H1 (cell line): ENCODE measurements around the gene LRRC61. TPM values are rescaled to one million over a fixed set of nuclear protein-coding genes. Genes with fewer than 3 reads are reported as not detected.
A peak's percentile ranks its signal among the peaks of the same experiment; 100 is the strongest.

ENCODE experiments used
- CTCF ChIA-PET: fragments of 300-600 bp; sonication (Branson Sonifier 250); formaldehyde crosslinking; loops from one replicate; lab custom pipeline; 2021; ENCODE audit not compliant: partially characterized antibody; lab: Charles Lee
- POLR2A ChIA-PET: fragments of 300-600 bp; sonication (Branson Sonifier 250); formaldehyde crosslinking; loops from one replicate; lab custom pipeline; 2021; ENCODE audit warnings: inconsistent platforms; ENCODE audit not compliant: partially characterized antibody; lab: Charles Lee
- DNase-seq, 2 experiments: peaks; one replicate each; pipeline versions ENCODE4 v3.0.0 to v3.0.0-alpha.2; 2010 to 2022; ENCODE audit warnings: low spot score in 2 of 2, low read depth in 1 of 2, mixed read lengths in 1 of 2
- FAIRE-seq: peaks from 2 replicates; lab custom pipeline; 2011; peaks lifted over from hg19 to GRCh38; lab: Jason Lieb, UNC
- H2AFZ ChIP-seq: 2 replicates; pipeline ENCODE4 v1.8.1; 2012; ENCODE audit warnings: low read length, inconsistent platforms
- H2AK5ac ChIP-seq: 2 replicates; pipeline ENCODE4 v1.6.1; 2013; ENCODE audit warnings: low read depth, low read length
- H2BK120ac ChIP-seq: replicated peaks from 2 replicates; pipeline ENCODE3; 2013; ENCODE audit warnings: low read depth, low read length, inconsistent platforms
- H2BK12ac ChIP-seq: 2 replicates; pipeline ENCODE4 v1.6.1; 2013; ENCODE audit warnings: low read depth, low read length
- H2BK15ac ChIP-seq: 2 replicates; pipeline ENCODE4 v1.6.1; 2013; ENCODE audit warnings: low read length
- H2BK20ac ChIP-seq: 2 replicates; pipeline ENCODE4 v1.6.1; 2013; ENCODE audit warnings: low read length
- H2BK5ac ChIP-seq: 2 replicates; pipeline ENCODE4 v1.6.1; 2013; ENCODE audit warnings: low read depth, low read length
- H3K14ac ChIP-seq: 2 replicates; pipeline ENCODE4 v1.6.1; 2013; ENCODE audit warnings: inconsistent platforms; ENCODE audit not compliant: insufficient read length
- H3K18ac ChIP-seq: 2 replicates; pipeline ENCODE4 v1.6.1; 2013; ENCODE audit warnings: low read length; ENCODE audit errors: extremely low read depth
- H3K23ac ChIP-seq: 2 replicates; pipeline ENCODE4 v1.6.1; 2013; ENCODE audit warnings: inconsistent platforms; ENCODE audit not compliant: insufficient read length
- H3K23me2 ChIP-seq: 2 replicates; pipeline ENCODE4 v1.6.1; 2013; ENCODE audit warnings: low read depth, low read length
- H3K27ac ChIP-seq: 2 replicates; pipeline ENCODE4 v1.6.1; 2011; ENCODE audit warnings: low read depth, low read length, inconsistent platforms
- H3K27me3 ChIP-seq, 4 experiments: replicated peaks in 1 of 4; 1 replicate in 1 of 4; 2 replicates in 3 of 4; pipeline versions ENCODE4 v1.6.1 to v1.8.1; 2011 to 2013; ENCODE audit warnings: low read length in 3 of 4, mild to moderate bottlenecking in 3 of 4, inconsistent platforms in 2 of 4, mixed read lengths in 2 of 4, moderate library complexity in 1 of 4; ENCODE audit not compliant: control insufficient read depth in 3 of 4, insufficient read depth in 3 of 4; ENCODE audit errors: extremely low read depth in 1 of 4
- H3K36me3 ChIP-seq, 4 experiments: 2 replicates each; pipeline versions ENCODE4 v1.6.1 to v1.8.1; 2011 to 2013; ENCODE audit warnings: mild to moderate bottlenecking in 4 of 4, low read length in 3 of 4, moderate library complexity in 2 of 4, control low read depth in 1 of 4, inconsistent platforms in 1 of 4; ENCODE audit not compliant: insufficient read depth in 4 of 4, control insufficient read depth in 2 of 4
- H3K4ac ChIP-seq: replicated peaks from 2 replicates; pipeline ENCODE3; 2013; ENCODE audit warnings: low read length, low read depth, mixed read lengths, inconsistent platforms; ENCODE audit not compliant: insufficient read length
- H3K4me1 ChIP-seq, 4 experiments: replicated peaks in 1 of 4; 1 replicate in 1 of 4; 2 replicates in 3 of 4; pipeline versions ENCODE4 v1.6.1 to v1.8.1; 2011 to 2013; ENCODE audit warnings: low read length in 3 of 4, inconsistent platforms in 2 of 4, mixed read lengths in 1 of 4; ENCODE audit not compliant: insufficient read depth in 4 of 4, control insufficient read depth in 3 of 4
- H3K4me2 ChIP-seq, 2 experiments: 2 replicates each; pipeline versions ENCODE4 v1.6.1 to v1.8.1; 2011 to 2013; ENCODE audit warnings: low read depth in 2 of 2, low read length in 2 of 2, control low read depth in 1 of 2, inconsistent platforms in 1 of 2, mild to moderate bottlenecking in 1 of 2; ENCODE audit not compliant: insufficient read depth in 1 of 2
- H3K4me3 ChIP-seq, 4 experiments: fragments of 200-600, 300-600 bp in 1 of 4; sonication (generic), shearing (Covaris generic), sonication (Bioruptor Twin) in 1 of 4; 2 replicates each; pipeline versions ENCODE4 v1.5.1 to v1.8.1; 2011 to 2016; ENCODE audit warnings: low read length in 4 of 4, low read depth in 3 of 4, control low read depth in 2 of 4, inconsistent platforms in 2 of 4, mild to moderate bottlenecking in 2 of 4, mixed read lengths in 1 of 4, moderate library complexity in 1 of 4; ENCODE audit not compliant: insufficient read depth in 2 of 4; ENCODE audit errors: extremely low read depth in 1 of 4
- H3K56ac ChIP-seq: replicated peaks from 2 replicates; pipeline ENCODE3; 2013; ENCODE audit warnings: low read depth, mild to moderate bottlenecking, mixed read lengths, low read length, inconsistent platforms; ENCODE audit not compliant: insufficient read length
- H3K79me1 ChIP-seq: 2 replicates; pipeline ENCODE4 v1.6.1; 2013; ENCODE audit warnings: low read depth, low read length, control low read depth
- H3K79me2 ChIP-seq, 2 experiments: 2 replicates each; pipeline versions ENCODE4 v1.6.1 to v1.8.1; 2012 to 2013; ENCODE audit warnings: low read length in 2 of 2, mild to moderate bottlenecking in 2 of 2, inconsistent platforms in 1 of 2; ENCODE audit not compliant: insufficient read depth in 2 of 2, control insufficient read depth in 1 of 2
- H3K9ac ChIP-seq, 4 experiments: replicated peaks in 1 of 4; 1 replicate in 1 of 4; 2 replicates in 3 of 4; pipeline versions ENCODE4 v1.6.1 to v1.8.1; 2011 to 2013; ENCODE audit warnings: low read depth in 3 of 4, low read length in 3 of 4, control low read depth in 2 of 4, mild to moderate bottlenecking in 2 of 4, moderate library complexity in 2 of 4, inconsistent platforms in 1 of 4; ENCODE audit errors: extremely low read depth in 1 of 4
- H3K9me3 ChIP-seq, 2 experiments: 2 replicates each; pipeline versions ENCODE4 v1.6.1 to v1.8.1; 2012 to 2013; ENCODE audit warnings: mild to moderate bottlenecking in 2 of 2, moderate library complexity in 2 of 2, control low read depth in 1 of 2, inconsistent platforms in 1 of 2, low read depth in 1 of 2, low read length in 1 of 2, mixed read lengths in 1 of 2; ENCODE audit not compliant: insufficient read depth in 2 of 2
- H4K20me1 ChIP-seq, 2 experiments: replicated peaks in 1 of 2; 2 replicates each; pipeline versions ENCODE3 to v1.8.1; 2011 to 2013; ENCODE audit warnings: inconsistent platforms in 2 of 2, low read length in 2 of 2, mild to moderate bottlenecking in 1 of 2; ENCODE audit not compliant: insufficient read depth in 2 of 2, control insufficient read depth in 1 of 2
- H4K5ac ChIP-seq: 2 replicates; pipeline ENCODE4 v1.6.1; 2013; ENCODE audit warnings: low read length, low read depth, mixed read lengths, inconsistent platforms; ENCODE audit not compliant: insufficient read length
- H4K8ac ChIP-seq: 2 replicates; pipeline ENCODE4 v1.8.0; 2013; ENCODE audit warnings: mild to moderate bottlenecking, moderate library complexity, low read length, inconsistent platforms; ENCODE audit not compliant: insufficient read depth; ENCODE audit errors: extremely low read depth
- H4K91ac ChIP-seq: replicated peaks from 2 replicates; pipeline ENCODE3; 2013; ENCODE audit warnings: low read length, mixed read lengths, inconsistent platforms; ENCODE audit not compliant: insufficient read length
- CHD2 ChIP-seq: IDR thresholded peaks from 2 replicates; pipeline ENCODE4 v1.6.1; 2012; ENCODE audit warnings: low read length, improper control_type of control experiment
- JUN ChIP-seq: IDR thresholded peaks from 2 replicates; pipeline ENCODE4 v1.6.1; 2011; ENCODE audit warnings: low read depth, mild to moderate bottlenecking, improper control_type of control experiment, low read length
- KDM1A ChIP-seq: fragments of 200-600, 300-600 bp; sonication (generic); IDR thresholded peaks from 2 replicates; pipeline ENCODE4 v1.7.1; 2016; ENCODE audit warnings: mild to moderate bottlenecking, low read length, borderline replicate concordance
- KDM5A ChIP-seq: fragments of 200-600 bp; IDR thresholded peaks from 2 replicates; pipeline ENCODE4 v1.7.1; 2012; ENCODE audit warnings: mild to moderate bottlenecking, low read length, inconsistent platforms, mixed read lengths
- MAX ChIP-seq: IDR thresholded peaks from 2 replicates; pipeline ENCODE4 v1.6.1; 2012; ENCODE audit warnings: inconsistent platforms
- PHF8 ChIP-seq: fragments of 200-600 bp; sonication (generic); conservative IDR thresholded peaks from 2 replicates; pipeline ENCODE4 v1.7.1; 2012; ENCODE audit warnings: low read depth, mild to moderate bottlenecking, inconsistent platforms, low read length, moderate library complexity
- RBBP5 ChIP-seq: IDR thresholded peaks from 2 replicates; pipeline ENCODE4 v1.7.1; 2012; ENCODE audit warnings: low read depth, mild to moderate bottlenecking, inconsistent platforms, low read length, moderate library complexity, borderline replicate concordance
- SAP30 ChIP-seq: fragments of 300-600 bp; sonication (generic); IDR thresholded peaks from 2 replicates; pipeline ENCODE4 v1.7.1; 2012; ENCODE audit warnings: low read length, moderate library complexity, mild to moderate bottlenecking, inconsistent platforms; ENCODE audit not compliant: insufficient read depth, insufficient replicate concordance
- SIN3A ChIP-seq, 2 experiments: IDR thresholded peaks in 1 of 2; conservative IDR thresholded peaks in 1 of 2; 2 replicates each; pipeline ENCODE4 v1.6.1; 2011 to 2012; ENCODE audit warnings: low read length in 2 of 2, improper control_type of control experiment in 1 of 2, low read depth in 1 of 2, mild to moderate bottlenecking in 1 of 2
- TAF7 ChIP-seq: optimal IDR thresholded peaks from 2 replicates; pipeline ENCODE3; 2011; ENCODE audit warnings: low read depth, mild to moderate bottlenecking, inconsistent platforms, low read length, moderate library complexity, borderline replicate concordance
- TBP ChIP-seq: IDR thresholded peaks from 2 replicates; pipeline ENCODE4 v1.6.1; 2011; ENCODE audit warnings: low read depth, low read length, improper control_type of control experiment
- WGBS, 2 experiments: shearing (Covaris generic) in 1 of 2; methylation state at CpG; one replicate each; pipeline versions ENCODE4 v1.1.6 to v1.1.7; 2013 to 2015; ENCODE audit warnings: low lambda C conversion rate in 2 of 2, mixed read lengths in 2 of 2, inconsistent platforms in 1 of 2, low coverage in 1 of 2, missing lambda C conversion rate in 1 of 2; ENCODE audit not compliant: insufficient replicate concordance in 2 of 2, insufficient coverage in 1 of 2, insufficient read length in 1 of 2; ENCODE audit errors: extremely low coverage in 1 of 2, missing lambda C conversion rate in 1 of 2; 5-methylcytosine and 5-hydroxymethylcytosine counted together
- polyA plus RNA-seq, 7 experiments: library from polyadenylated mRNA; depleted of rRNA in 3 of 7; stranded (reverse) in 5 of 7; unstranded in 2 of 7; fragments of >200 nt in 5 of 7; fragments of 200-250 nt in 2 of 7; gene quantifications; 1 replicate in 5 of 7; 2 replicates in 1 of 7; 4 replicates in 1 of 7; pipeline versions ENCODE4 v1.2.1 to v1.2.3, GENCODE V29; 2011 to 2013; ENCODE audit warnings: missing spikeins in 2 of 7, mixed read lengths in 2 of 7
- total RNA-seq: library from RNA; stranded (reverse); fragmentation: NEBNext Ultra II Directional; extraction: Animal tissue kit (Norgen Biotek cat#: 25700); gene quantifications from 2 replicates; pipeline ENCODE4 v1.2.1, GENCODE V29; 2021

LRRC61 gene
- total and polyA plus RNA-seq, 2 of the 8 experiments (the other 6 are each of a cell fraction or from before 2014, with no cell fraction given) = 0.73 to 44.8 TPM

GRCh38 chr7:150357270-150357669 is 34.1 kb downstream of the LRRC61 start:
- no peak overlapping the region for H3K4me3 ChIP-seq
- H2BK120ac ChIP-seq = no peak overlapping the region
- H3K27me3 ChIP-seq = no peaks in the 10 kb centered on the region; a peak in 1 of 7 replicates
- H4K91ac ChIP-seq = peak overlapping the region; percentile 22
- POLR2A ChIA-PET = no interaction called here
- H3K4ac ChIP-seq = no peak overlapping the region
- peaks cover 0 to 5% of the 10 kb centered on the region in 2 experiments for H4K20me1 ChIP-seq
- H3K9me3 ChIP-seq = no peaks in the 10 kb centered on the region
- no peaks in the 10 kb centered on the region for H3K36me3 ChIP-seq
- H3K4me1 ChIP-seq = peaks cover 11 to 15% (median 11%) of the 10 kb centered on the region in 4 experiments
- no peak overlapping the region for H2AK5ac ChIP-seq
- no peak overlapping the region for H4K5ac ChIP-seq
- no peak overlapping the region for H2BK5ac ChIP-seq
- 0 out of 2 replicates have a peak overlapping the region, but pooled peaks have one; percentile 75 for H2BK15ac ChIP-seq
- FAIRE-seq (no peak), DNase-seq (no peak)
- H3K23me2 ChIP-seq = peaks cover 13% of the 10 kb centered on the region; the same call in 1 of the 2 replicates
- 87% methylated on average over 9 of the region's 9 CpGs; no CpG with 5 or more reads in 1 of the 2 experiments for WGBS, 2 experiments
- H3K9ac ChIP-seq = no peak overlapping the region
- H3K18ac ChIP-seq = no peak overlapping the region
- peak overlapping the region; percentile 0; the same call in 1 of the 2 replicates for H2BK20ac ChIP-seq
- no peaks in the 10 kb centered on the region; the same call in 1 of the 2 replicates for H3K79me1 ChIP-seq
- H3K4me2 ChIP-seq = no peak overlapping the region
- H2BK12ac ChIP-seq = no peak overlapping the region
- no peak overlapping the region for H3K14ac ChIP-seq
- H3K23ac ChIP-seq = no peak overlapping the region
- CTCF ChIA-PET = interaction anchor here (0.6 to 4.8 kb wide), 19 partner anchors 11 to 73 kb away, joined by 3 to 41 read pairs (median 5); partner anchors contain the start of gene REPIN1
- H2AFZ ChIP-seq = no peak overlapping the region
- TF ChIP-seq KDM1A (no peak), CHD2 (no peak), SIN3A (conservative IDR thresholded peaks at IDR 0.05 in 1 of 2, IDR thresholded peaks at IDR 0.05 in 1 of 2; ENCODE audit: low read depth in 1 of 2, low read length in 2 of 2) (no peak), PHF8 (no peak), SAP30 (no peak), MAX (no peak), KDM5A (no peak), TAF7 (no peak), RBBP5 (no peak), JUN (no peak), TBP (no peak)
- no peak overlapping the region for H3K56ac ChIP-seq
- H3K27ac ChIP-seq = no peak overlapping the region
- H4K8ac ChIP-seq = no peak overlapping the region
- no peaks in the 10 kb centered on the region for H3K79me2 ChIP-seq
